SK-N-SH treated with all-trans-retinoic acid at 6 μM for 48 hours (cell line): Measurements from ENCODE around the gene CGREF1.

ENCODE experiments used
- ARNTL ChIP-seq: fragments of 450-650 bp; formaldehyde crosslinking; IDR thresholded peaks from 2 replicates; pipeline ENCODE4 v1.5.0; 2020; ENCODE audit warnings: low read depth, mild to moderate bottlenecking, moderate library complexity, borderline replicate concordance
- BACH2 ChIP-seq: fragments of 250-450 bp; sonication (Bioruptor Pico); IDR thresholded peaks from 2 replicates; pipeline ENCODE4 v1.9.0; 2021; ENCODE audit warnings: mild to moderate bottlenecking, borderline replicate concordance
- ESRRG ChIP-seq: fragments of 250-450 bp; sonication (Bioruptor Pico); IDR thresholded peaks from 2 replicates; pipeline ENCODE4 v1.6.1; 2021; ENCODE audit warnings: mild to moderate bottlenecking
- ISL1 ChIP-seq: fragments of 250-450 bp; sonication (Bioruptor Pico); IDR thresholded peaks from 2 replicates; pipeline ENCODE4 v2.1.2; 2022; ENCODE audit warnings: mild to moderate bottlenecking, moderate library complexity
- OSR1 ChIP-seq: fragments of 250-450 bp; sonication (Bioruptor Pico); IDR thresholded peaks from 2 replicates; pipeline ENCODE4 v1.8.0; 2022; ENCODE audit warnings: moderate library complexity, mild to moderate bottlenecking, inconsistent platforms
- PPARA ChIP-seq: fragments of 250-450 bp; sonication (Bioruptor Pico); IDR thresholded peaks from 2 replicates; pipeline ENCODE4 v1.5.0; 2020; ENCODE audit warnings: mild to moderate bottlenecking, borderline replicate concordance
- RARB ChIP-seq: fragments of 250-450 bp; sonication (Bioruptor Pico); IDR thresholded peaks from 2 replicates; pipeline ENCODE4 v1.8.0; 2021; ENCODE audit warnings: mild to moderate bottlenecking, moderate library complexity
- TCF4 ChIP-seq: fragments of 250-450 bp; sonication (Bioruptor Pico); IDR thresholded peaks from 2 replicates; pipeline ENCODE4 v1.8.0; 2021; ENCODE audit warnings: mild to moderate bottlenecking, moderate library complexity, borderline replicate concordance
- TOX ChIP-seq: fragments of 250-450 bp; sonication (Bioruptor Pico); IDR thresholded peaks from 2 replicates; pipeline ENCODE4 v1.8.0; 2021; ENCODE audit warnings: mild to moderate bottlenecking, moderate library complexity, borderline replicate concordance
- ZFP3 ChIP-seq: fragments of 250-450 bp; sonication (Bioruptor Pico); IDR thresholded peaks from 2 replicates; pipeline ENCODE4 v1.5.0; 2020; ENCODE audit warnings: mild to moderate bottlenecking, moderate library complexity
- ZFP30 ChIP-seq: fragments of 450-650 bp; formaldehyde crosslinking; IDR thresholded peaks from 2 replicates; pipeline ENCODE4 v1.5.0; 2022; ENCODE audit warnings: mild to moderate bottlenecking, moderate library complexity
- ZNF8 ChIP-seq: fragments of 450-650 bp; formaldehyde crosslinking; IDR thresholded peaks from 2 replicates; pipeline ENCODE4 v1.5.0; 2020; ENCODE audit warnings: mild to moderate bottlenecking, moderate library complexity
- TF ChIP-seq, protein P1 (sequence below): fragments of 250-450 bp; sonication (Bioruptor Pico); IDR thresholded peaks from 2 replicates; pipeline ENCODE4 v1.5.0; 2020; ENCODE audit warnings: mild to moderate bottlenecking, moderate library complexity
- TF ChIP-seq, protein P2 (sequence below): fragments of 250-450 bp; sonication (Bioruptor Pico); IDR thresholded peaks from 2 replicates; pipeline ENCODE4 v1.5.1; 2020; ENCODE audit warnings: low read depth, mild to moderate bottlenecking, moderate library complexity

- no peak for TF ChIP-seq ZFP3 (CRISPR knock-in tag)
- TF ChIP-seq ESRRG (CRISPR knock-in tag): no peak
- no peak for TF ChIP-seq ARNTL (CRISPR knock-in tag)
- TF ChIP-seq PPARA (CRISPR knock-in tag): no peak
- no peak for TF ChIP-seq RARB (CRISPR knock-in tag)
- TF ChIP-seq ISL1 (CRISPR knock-in tag): no peak
- TF ChIP-seq ZNF8 (CRISPR knock-in tag): no peak
- TF ChIP-seq ZFP30 (CRISPR knock-in tag): no peak
- TF ChIP-seq, protein P1, sequence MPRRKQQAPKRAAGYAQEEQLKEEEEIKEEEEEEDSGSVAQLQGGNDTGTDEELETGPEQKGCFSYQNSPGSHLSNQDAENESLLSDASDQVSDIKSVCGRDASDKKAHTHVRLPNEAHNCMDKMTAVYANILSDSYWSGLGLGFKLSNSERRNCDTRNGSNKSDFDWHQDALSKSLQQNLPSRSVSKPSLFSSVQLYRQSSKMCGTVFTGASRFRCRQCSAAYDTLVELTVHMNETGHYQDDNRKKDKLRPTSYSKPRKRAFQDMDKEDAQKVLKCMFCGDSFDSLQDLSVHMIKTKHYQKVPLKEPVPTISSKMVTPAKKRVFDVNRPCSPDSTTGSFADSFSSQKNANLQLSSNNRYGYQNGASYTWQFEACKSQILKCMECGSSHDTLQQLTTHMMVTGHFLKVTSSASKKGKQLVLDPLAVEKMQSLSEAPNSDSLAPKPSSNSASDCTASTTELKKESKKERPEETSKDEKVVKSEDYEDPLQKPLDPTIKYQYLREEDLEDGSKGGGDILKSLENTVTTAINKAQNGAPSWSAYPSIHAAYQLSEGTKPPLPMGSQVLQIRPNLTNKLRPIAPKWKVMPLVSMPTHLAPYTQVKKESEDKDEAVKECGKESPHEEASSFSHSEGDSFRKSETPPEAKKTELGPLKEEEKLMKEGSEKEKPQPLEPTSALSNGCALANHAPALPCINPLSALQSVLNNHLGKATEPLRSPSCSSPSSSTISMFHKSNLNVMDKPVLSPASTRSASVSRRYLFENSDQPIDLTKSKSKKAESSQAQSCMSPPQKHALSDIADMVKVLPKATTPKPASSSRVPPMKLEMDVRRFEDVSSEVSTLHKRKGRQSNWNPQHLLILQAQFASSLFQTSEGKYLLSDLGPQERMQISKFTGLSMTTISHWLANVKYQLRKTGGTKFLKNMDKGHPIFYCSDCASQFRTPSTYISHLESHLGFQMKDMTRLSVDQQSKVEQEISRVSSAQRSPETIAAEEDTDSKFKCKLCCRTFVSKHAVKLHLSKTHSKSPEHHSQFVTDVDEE (CRISPR knock-in tag): no peak
- no peak for TF ChIP-seq OSR1 (CRISPR knock-in tag)
- TF ChIP-seq, protein P2, sequence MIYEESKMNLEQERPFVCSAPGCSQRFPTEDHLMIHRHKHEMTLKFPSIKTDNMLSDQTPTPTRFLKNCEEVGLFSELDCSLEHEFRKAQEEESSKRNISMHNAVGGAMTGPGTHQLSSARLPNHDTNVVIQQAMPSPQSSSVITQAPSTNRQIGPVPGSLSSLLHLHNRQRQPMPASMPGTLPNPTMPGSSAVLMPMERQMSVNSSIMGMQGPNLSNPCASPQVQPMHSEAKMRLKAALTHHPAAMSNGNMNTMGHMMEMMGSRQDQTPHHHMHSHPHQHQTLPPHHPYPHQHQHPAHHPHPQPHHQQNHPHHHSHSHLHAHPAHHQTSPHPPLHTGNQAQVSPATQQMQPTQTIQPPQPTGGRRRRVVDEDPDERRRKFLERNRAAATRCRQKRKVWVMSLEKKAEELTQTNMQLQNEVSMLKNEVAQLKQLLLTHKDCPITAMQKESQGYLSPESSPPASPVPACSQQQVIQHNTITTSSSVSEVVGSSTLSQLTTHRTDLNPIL: no peak
- no peak for TF ChIP-seq TOX (CRISPR knock-in tag)
- no peak for TF ChIP-seq BACH2
- no peak for TF ChIP-seq TCF4
These were observed 36.8 kb downstream of the CGREF1 start for GRCh38 chr2:27081984-27082772.
